Measurements from ENCODE around the gene ACOT11. TPM values are rescaled to one million over a fixed set of nuclear protein-coding genes. Genes with fewer than 3 reads are reported as not detected.

The ACOT11 gene
- total RNA-seq, 2 donors from 2014 or later, result 0.67 to 0.78 TPM

- no peaks in the 10 kb centered on the region for H3K9me3 ChIP-seq (ENCODE audit: control insufficient read depth, low read length, poor library complexity, severe bottlenecking)
- Mint-ChIP-seq H3K4me1 (peaks cover 5% of the 10 kb centered on the region), H3K27me3 (peaks cover 36% of the 10 kb centered on the region), H3K27ac (no peak overlapping the region), H3K36me3 (ENCODE audit: low read depth) (peaks cover 7% of the 10 kb centered on the region), H3K4me3 (no peak overlapping the region)
- ATAC-seq (no peak), DNase-seq (no peak)
Measured at GRCh38 chr1:54649921-54650320, 101.9 kb downstream of the ACOT11 start.

GRCh38 chr1:54650417-54650816, 102.4 kb downstream of the ACOT11 start:
- Mint-ChIP-seq H3K4me3 (no peak overlapping the region), H3K4me1 (peaks cover 5% of the 10 kb centered on the region), H3K27ac (no peak overlapping the region), H3K36me3 (ENCODE audit: low read depth) (peaks cover 7% of the 10 kb centered on the region), H3K27me3 (peaks cover 36% of the 10 kb centered on the region)
- H3K9me3 ChIP-seq (ENCODE audit: control insufficient read depth, low read length, poor library complexity, severe bottlenecking), result no peaks in the 10 kb centered on the region
- ATAC-seq, result no peak
- no peak for DNase-seq

- no peak overlapping the region for H3K4me3 Mint-ChIP-seq
- peaks cover 36% of the 10 kb centered on the region for H3K27me3 Mint-ChIP-seq
- peaks cover 7% of the 10 kb centered on the region for H3K36me3 Mint-ChIP-seq (ENCODE audit: low read depth)
- H3K9me3 ChIP-seq (ENCODE audit: control insufficient read depth, low read length, poor library complexity, severe bottlenecking), result no peaks in the 10 kb centered on the region
- DNase-seq (no peak), ATAC-seq (no peak)
- peaks cover 5% of the 10 kb centered on the region for H3K4me1 Mint-ChIP-seq
- H3K27ac Mint-ChIP-seq, result no peak overlapping the region
Measured at GRCh38 chr1:54651608-54652007, 103.6 kb downstream of the ACOT11 start.

- Mint-ChIP-seq H3K27ac (no peak overlapping the region), H3K4me1 (peaks cover 5% of the 10 kb centered on the region), H3K4me3 (no peak overlapping the region), H3K36me3 (ENCODE audit: low read depth) (peaks cover 7% of the 10 kb centered on the region), H3K27me3 (peaks cover 36% of the 10 kb centered on the region)
- ATAC-seq, result no peak
- H3K9me3 ChIP-seq (ENCODE audit: control insufficient read depth, low read length, poor library complexity, severe bottlenecking), result no peaks in the 10 kb centered on the region
- DNase-seq, result no peak
Measured at GRCh38 chr1:54652168-54652567, 104.1 kb downstream of the ACOT11 start.

- DNase-seq (no peak), ATAC-seq (no peak)
- Mint-ChIP-seq H3K4me3 (no peak overlapping the region), H3K36me3 (ENCODE audit: low read depth) (peaks cover 7% of the 10 kb centered on the region), H3K27me3 (peaks cover 36% of the 10 kb centered on the region), H3K27ac (no peak overlapping the region), H3K4me1 (peaks cover 5% of the 10 kb centered on the region)
- no peaks in the 10 kb centered on the region for H3K9me3 ChIP-seq (ENCODE audit: control insufficient read depth, low read length, poor library complexity, severe bottlenecking)
Measured at GRCh38 chr1:54653036-54653435, 105.0 kb downstream of the ACOT11 start.

- Mint-ChIP-seq H3K27ac (no peak overlapping the region), H3K36me3 (ENCODE audit: low read depth) (no peaks in the 10 kb centered on the region), H3K27me3 (peaks cover 4% of the 10 kb centered on the region), H3K4me1 (no peaks in the 10 kb centered on the region), H3K4me3 (no peak overlapping the region)
- ATAC-seq, result no peak
- no peak for DNase-seq
- no peaks in the 10 kb centered on the region for H3K9me3 ChIP-seq (ENCODE audit: control insufficient read depth, low read length, poor library complexity, severe bottlenecking)
Measured at GRCh38 chr1:54658164-54658913, 110.3 kb downstream of the ACOT11 start.

Other genes starting within 250 kb of the ACOT11 start
- gene SSBP3, start 141.8 kb upstream of the ACOT11 start, total RNA-seq, result 10 to 100 TPM; 64.9 to 67.4 TPM
- not detected for gene FAM151A, start 75.3 kb downstream of the ACOT11 start, total RNA-seq
- gene MROH7, start 93.6 kb downstream of the ACOT11 start, total RNA-seq, result under 1 TPM; 0.37 to 0.77 TPM
- gene TTC4, start 167.6 kb downstream of the ACOT11 start, total RNA-seq, result 1 to 10 TPM; 9.1 to 9.7 TPM
- under 1 TPM; 0.37 to 0.80 TPM for gene PARS2, start 216.3 kb downstream of the ACOT11 start, total RNA-seq

Measured in T-helper 17 cell (primary cell).